NCI-H2029 (cell line): ENCODE results near the gene CLASP1.

Source experiments
- DNase-seq: peaks from one replicate; lab custom pipeline; 2025; lab: John Stamatoyannopoulos, UW

Gene CLASP1

DNA sequence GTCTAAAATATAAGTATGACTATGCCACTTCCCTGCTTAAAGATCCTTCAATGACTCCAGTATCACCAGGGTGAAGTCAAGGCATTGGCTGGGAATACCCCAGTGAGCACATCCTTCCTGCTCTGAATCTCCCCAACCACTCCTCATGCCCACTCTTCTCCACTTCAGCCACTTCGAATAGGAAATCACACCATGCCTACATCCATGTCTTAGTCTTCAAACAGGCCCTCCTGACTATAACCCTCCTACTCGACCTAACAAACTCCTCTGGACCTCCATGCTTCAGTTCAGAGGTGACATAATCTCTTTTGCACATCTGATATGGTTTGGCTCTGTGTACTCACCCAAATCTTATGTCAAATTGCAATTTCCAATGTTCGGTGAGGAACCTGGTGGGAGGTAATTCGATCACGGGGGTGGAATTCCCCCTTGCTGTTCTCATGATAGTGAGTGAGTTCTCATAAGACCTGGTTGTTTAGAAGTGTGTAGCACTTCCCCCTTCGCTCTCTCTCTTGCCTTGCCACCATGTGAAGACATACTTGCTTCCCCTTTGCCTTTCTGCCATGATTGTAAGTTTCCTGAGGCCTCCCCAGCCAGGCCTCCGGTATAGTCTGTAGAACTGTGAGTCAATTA is 276.4 kb downstream of the CLASP1 start:
- DNase-seq = no peak

- no peak for DNase-seq
Observed at GRCh38 chr2:121372082-121372481, 277.2 kb downstream of the CLASP1 start.

GRCh38 chr2:121368836-121369235 is 280.4 kb downstream of the CLASP1 start:
- no peak for DNase-seq

- no peak for DNase-seq
Observed at GRCh38 chr2:121368155-121368554, 281.1 kb downstream of the CLASP1 start.

DNA sequence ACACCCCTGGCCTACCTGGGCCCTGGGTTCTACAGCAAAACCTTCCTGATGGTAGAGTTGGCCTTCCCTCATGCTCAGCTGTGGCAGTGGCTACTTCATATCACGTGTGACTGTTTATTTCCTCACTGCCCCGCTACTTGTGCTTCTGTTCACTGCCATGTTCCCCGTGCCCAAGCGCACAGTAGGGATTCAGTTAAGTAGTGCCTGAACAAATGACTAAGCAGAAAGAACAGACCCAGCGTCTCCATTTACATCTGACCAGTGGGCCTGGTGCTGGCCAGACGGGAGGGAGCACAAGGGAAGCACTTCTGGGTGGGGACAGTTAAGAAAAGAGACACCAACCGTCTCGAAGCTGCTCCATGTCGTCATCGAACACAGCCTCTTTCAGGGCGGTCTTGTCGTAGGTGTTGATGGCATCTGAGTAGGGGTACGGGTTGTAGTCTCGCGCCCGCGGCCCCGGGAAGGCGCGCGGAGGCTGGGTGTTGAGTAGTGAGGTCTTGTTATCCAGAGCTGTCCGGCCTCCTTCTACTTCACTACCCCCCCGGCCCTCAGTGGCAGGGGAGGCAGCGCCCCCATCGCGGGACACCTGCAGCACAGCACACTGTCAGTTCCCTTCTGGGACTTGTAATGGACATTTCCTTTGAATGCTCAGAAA is 281.9 kb downstream of the CLASP1 start:
- DNase-seq = no peak

DNA sequence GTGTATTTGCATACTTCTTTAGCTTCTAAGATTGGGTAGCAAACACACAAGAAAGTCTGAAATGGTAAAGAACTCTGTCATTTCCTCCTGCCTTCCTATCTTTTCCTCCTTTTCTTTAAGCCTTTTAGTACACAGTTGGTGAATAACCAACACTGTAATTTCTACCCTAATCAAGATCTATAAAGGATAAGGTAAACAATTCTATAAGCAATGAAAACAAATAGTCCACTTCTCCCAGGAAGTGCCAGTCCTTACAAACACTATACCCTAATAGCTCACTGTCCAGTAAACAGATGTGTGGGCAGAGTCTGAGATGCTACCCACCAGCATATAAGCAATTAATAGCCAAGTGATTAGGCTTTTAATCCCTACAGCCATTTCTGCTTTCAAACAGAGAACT is 283.2 kb downstream of the CLASP1 start:
- DNase-seq = no peak

- no peak for DNase-seq
Observed at GRCh38 chr2:121365061-121365460, 284.2 kb downstream of the CLASP1 start.

GRCh38 chr2:121363632-121364420 is 285.4 kb downstream of the CLASP1 start:
- DNase-seq = peak; percentile 70

DNA sequence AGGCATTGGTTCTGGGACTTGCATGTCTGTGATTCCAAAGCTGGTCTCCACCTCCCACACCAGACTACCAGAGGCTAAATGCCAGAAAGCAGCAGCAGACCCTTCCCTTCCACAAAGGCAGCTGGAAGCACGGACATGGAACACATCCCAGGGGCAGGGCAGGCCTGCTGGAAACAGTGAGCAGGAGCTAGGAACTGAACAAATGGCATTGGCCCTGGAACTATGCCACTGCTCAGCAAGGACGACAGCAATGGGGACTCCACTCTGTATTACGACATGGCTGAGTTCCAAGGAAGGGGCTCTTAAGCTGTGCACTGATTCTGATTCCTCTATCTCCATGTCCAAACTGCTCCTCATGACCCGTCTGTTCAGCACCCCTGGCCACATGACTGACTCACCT is 286.5 kb downstream of the CLASP1 start:
- DNase-seq = peak; percentile 16

GRCh38 chr2:121362226-121362625 is 287.0 kb downstream of the CLASP1 start:
- no peak for DNase-seq

DNA sequence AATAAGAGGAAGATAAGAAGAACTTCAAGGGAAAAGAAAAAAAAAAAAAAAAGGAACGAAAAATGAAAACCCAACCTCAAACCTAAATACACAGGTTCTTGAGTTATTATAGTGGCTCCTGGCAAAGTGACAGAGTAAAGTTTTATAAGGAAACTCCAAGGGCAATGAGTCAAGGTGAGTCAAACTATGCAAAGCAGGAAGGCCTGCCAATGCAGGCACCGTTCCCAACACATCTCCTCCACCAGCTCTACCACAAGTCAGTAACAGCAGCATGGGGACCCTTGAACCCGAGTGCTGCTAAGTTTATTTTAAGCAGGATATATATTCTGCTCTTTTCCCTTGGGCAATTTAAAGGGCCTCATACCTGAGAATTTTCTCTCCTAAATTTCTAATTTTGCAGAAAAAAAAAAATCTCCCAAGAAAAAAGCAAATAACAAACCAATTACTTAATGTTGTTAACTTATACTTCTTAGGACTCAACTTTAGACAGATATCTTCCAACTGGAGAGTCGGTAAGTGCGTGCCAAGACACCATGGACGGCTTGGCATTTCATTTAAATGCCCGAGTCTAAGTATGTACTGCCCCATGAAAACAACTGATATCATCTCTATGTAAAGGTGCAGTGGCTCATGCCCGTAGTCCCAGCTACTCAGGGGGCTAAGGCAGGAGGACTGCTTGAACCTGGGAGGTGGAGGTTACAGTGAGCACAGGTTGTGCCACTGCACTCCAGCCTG is 288.5 kb downstream of the CLASP1 start:
- DNase-seq = no peak

- DNase-seq = no peak
Observed at GRCh38 chr2:121359716-121360565, 289.3 kb downstream of the CLASP1 start.

- DNase-seq = no peak
Observed at GRCh38 chr2:121359170-121359569, 290.1 kb downstream of the CLASP1 start.

- DNase-seq = no peak
Observed at GRCh38 chr2:121358291-121358690, 291.0 kb downstream of the CLASP1 start.

DNA sequence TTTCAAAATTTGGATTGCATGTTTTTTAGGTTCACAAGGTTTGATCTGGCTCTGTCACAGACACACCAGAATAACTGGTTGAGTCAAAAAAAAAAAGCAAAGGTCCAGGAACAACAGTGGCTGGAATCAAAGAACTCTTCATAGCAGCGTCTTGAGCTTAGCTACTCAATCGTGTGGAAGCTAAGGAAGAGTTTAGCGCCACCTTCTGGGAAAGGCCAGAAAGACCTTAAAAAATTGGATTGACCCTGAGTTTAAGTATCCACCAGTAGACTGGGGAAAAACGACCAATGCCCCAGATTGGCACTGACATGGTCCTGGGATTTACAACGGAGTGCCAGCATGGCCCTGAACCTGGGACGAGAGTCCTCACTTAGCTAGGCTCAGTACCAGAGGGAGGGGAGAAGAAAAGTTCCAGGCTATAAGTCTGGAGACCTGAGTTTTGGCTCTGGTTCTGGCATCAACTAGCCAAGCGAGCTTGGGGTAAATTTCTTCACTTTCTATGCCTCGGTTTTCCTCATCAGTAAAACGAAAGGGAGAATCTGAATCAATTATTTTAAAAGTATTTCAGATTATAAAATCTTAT is 293.1 kb downstream of the CLASP1 start:
- DNase-seq = peak; percentile 64

GRCh38 chr2:121355488-121355887 is 293.8 kb downstream of the CLASP1 start:
- peak; percentile 83 for DNase-seq

DNA sequence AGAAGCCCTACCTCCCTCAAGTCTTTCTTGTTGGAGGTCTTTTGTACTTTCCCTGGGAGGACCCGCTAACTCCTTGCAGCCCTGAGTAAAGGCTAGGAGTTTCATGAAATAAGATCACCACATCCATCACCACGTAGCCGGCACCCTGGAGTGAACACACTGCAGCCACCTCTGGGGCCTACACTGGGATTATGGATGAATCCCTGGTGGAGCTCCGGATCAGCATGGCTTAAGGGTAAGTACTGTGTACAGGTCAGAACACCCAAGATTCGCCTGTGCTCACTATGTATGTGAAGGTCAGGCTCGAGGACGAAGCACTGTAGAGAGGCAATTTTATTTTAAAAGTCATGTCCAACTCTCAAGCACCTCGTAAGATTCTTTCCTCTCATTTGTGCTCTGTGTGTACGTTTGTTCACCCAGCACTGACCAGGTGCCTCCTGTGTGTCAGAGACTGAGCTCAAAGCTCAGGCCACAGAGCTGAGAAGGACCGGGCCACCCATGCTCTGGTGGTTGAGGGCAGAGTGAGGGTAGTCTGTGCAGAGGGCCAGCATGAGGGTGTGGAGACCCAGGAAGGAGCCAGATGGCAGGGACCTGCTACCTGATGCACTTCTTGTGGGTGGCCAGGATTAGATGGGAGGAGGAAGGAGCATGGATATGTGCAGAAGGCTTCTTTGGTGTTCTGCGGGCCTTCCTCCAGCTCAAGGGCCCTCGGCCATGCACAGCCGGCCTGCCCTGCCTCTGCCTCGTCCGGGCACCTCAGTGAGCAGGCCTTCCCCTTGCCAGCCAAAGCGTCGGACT is 297.5 kb downstream of the CLASP1 start:
- no peak for DNase-seq

- no peak for DNase-seq
Observed at GRCh38 chr2:121350890-121351289, 298.4 kb downstream of the CLASP1 start.

DNA sequence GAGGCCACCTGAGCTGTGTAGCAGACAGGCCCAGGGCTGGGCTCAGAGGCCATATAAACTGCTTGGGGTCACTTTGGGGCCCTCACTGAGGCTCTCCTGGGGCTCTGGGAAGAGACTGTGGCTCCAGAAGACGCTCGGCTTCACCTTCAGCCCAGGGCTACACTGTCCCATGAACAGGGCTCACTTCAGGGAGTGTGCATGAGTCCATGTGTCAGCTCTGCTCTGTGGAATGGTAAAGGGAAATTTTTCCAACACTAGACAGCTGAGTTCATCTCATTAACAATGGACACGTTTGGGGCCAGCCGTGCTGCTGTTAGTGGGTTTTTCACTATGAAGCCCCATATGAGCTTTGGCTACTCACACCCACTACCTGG is 298.9 kb downstream of the CLASP1 start:
- DNase-seq = no peak

DNA sequence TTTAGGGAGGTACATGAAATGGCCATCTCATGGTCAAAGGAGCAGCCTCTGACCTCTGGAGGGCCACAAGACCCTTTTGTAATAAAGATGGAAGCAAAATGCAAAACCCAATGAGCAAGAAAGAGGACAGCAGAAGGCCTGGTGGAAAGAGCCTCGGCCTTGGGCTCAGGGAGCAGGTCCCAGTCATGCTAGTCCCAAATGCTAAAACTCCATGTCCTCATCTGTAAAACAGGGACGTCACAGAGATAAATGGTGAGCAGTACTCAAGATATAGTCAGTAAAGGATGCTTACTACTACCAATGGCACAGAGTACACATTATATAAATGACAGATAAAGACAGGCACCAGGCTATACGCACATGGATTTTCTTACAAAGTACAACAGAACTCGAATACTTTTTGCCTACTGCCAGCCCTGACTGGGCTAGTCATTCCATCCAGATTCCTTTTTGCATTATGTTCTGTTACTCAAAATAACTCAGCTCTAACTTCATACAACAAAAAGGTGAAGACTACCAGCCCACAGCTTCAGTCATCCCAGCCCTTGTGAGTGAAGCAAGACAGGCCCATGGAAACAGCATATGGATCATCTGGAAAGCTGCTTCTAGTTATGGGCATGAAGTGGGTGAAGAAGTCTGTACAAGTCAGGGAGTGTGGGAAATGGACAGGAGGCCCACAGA is 299.4 kb downstream of the CLASP1 start:
- no peak for DNase-seq
